IMR-90 (cell line): ENCODE data around the gene AANAT. TPM values are rescaled to one million over a fixed set of nuclear protein-coding genes. Genes with fewer than 3 reads are reported as not detected.

Experiments used
- ATAC-seq: fragments of 200-7000 bp; cut with Tn5 transposase; 2 replicates; pipeline ENCODE4 v1.9.1; 2020; ENCODE audit warnings: low read depth, mild to moderate bottlenecking, moderate library complexity
- BruUV-seq: library from RNA; stranded (reverse); fragments of 400-500 nt; replicated peaks from 2 replicates; lab custom pipeline; 2021; lab: Mats Ljungman, UMichigan
- CTCF ChIA-PET: fragments of 300-600 bp; formaldehyde crosslinking; extraction: SDS; loops from one replicate; lab custom pipeline; 2021; ENCODE audit warnings: antibody characterized with exemption; lab: Yijun Ruan, JAX
- POLR2A ChIA-PET: fragments of 300-600 bp; sonication (Branson Sonifier 250); formaldehyde crosslinking; loops from one replicate; lab custom pipeline; 2022; ENCODE audit warnings: antibody characterized with exemption; ENCODE audit not compliant: unreplicated experiment; lab: Charles Lee
- DNase-seq: peaks from one replicate; pipeline ENCODE4 v3.0.0; 2013
- H2AFZ ChIP-seq: replicated peaks from 2 replicates; pipeline ENCODE3; 2013; ENCODE audit warnings: low read length, mild to moderate bottlenecking; ENCODE audit not compliant: poor library complexity
- H2AK5ac ChIP-seq: 2 replicates; pipeline ENCODE4 v1.6.1; 2013; ENCODE audit warnings: low read depth, low read length, inconsistent platforms
- H2AK9ac ChIP-seq: replicated peaks from 2 replicates; pipeline ENCODE3; 2013; ENCODE audit warnings: mild to moderate bottlenecking, low read depth, low read length, moderate library complexity; ENCODE audit not compliant: poor library complexity
- H2BK120ac ChIP-seq: 2 replicates; pipeline ENCODE4 v1.6.1; 2013; ENCODE audit warnings: low read depth, low read length, inconsistent platforms
- H2BK15ac ChIP-seq: 3 replicates; pipeline ENCODE4 v1.6.1; 2013; ENCODE audit warnings: low read depth, low read length, inconsistent platforms
- H2BK20ac ChIP-seq: 2 replicates; pipeline ENCODE4 v1.6.1; 2013; ENCODE audit warnings: low read depth, mild to moderate bottlenecking, inconsistent platforms, low read length, moderate library complexity
- H2BK5ac ChIP-seq: 2 replicates; pipeline ENCODE4 v1.6.1; 2013; ENCODE audit warnings: mild to moderate bottlenecking, low read depth, low read length, inconsistent platforms; ENCODE audit not compliant: poor library complexity, severe bottlenecking
- H3K14ac ChIP-seq: replicated peaks from 2 replicates; pipeline ENCODE4 v1.6.1; 2013; ENCODE audit warnings: low read depth, low read length, inconsistent platforms
- H3K18ac ChIP-seq: 2 replicates; pipeline ENCODE4 v1.6.1; 2013; ENCODE audit warnings: low read depth, low read length, control low read depth
- H3K23ac ChIP-seq: 2 replicates; pipeline ENCODE4 v1.6.1; 2013; ENCODE audit warnings: low read depth, low read length, inconsistent platforms
- H3K27ac ChIP-seq: 2 replicates; pipeline ENCODE4 v1.5.1; 2013; ENCODE audit warnings: mild to moderate bottlenecking, control low read depth, low read length; ENCODE audit not compliant: insufficient read depth
- H3K27me3 ChIP-seq: 2 replicates; pipeline ENCODE4 v1.6.1; 2013; ENCODE audit warnings: low read length; ENCODE audit not compliant: control insufficient read depth, insufficient read depth
- H3K36me3 ChIP-seq: 2 replicates; pipeline ENCODE4 v1.6.1; 2013; ENCODE audit warnings: low read length, mixed read lengths; ENCODE audit not compliant: control insufficient read depth, insufficient read depth
- H3K4ac ChIP-seq: 2 replicates; pipeline ENCODE4 v1.6.1; 2013; ENCODE audit warnings: low read depth, low read length, inconsistent platforms
- H3K4me1 ChIP-seq: 2 replicates; pipeline ENCODE4 v1.6.1; 2013; ENCODE audit warnings: low read length, mixed read lengths; ENCODE audit not compliant: control insufficient read depth, insufficient read depth
- H3K4me2 ChIP-seq: 2 replicates; pipeline ENCODE4 v1.6.1; 2013; ENCODE audit warnings: low read depth, mild to moderate bottlenecking, control low read depth, low read length, moderate library complexity
- H3K4me3 ChIP-seq: 2 replicates; pipeline ENCODE4 v1.5.1; 2013; ENCODE audit warnings: low read depth, mild to moderate bottlenecking, control low read depth, low read length, moderate library complexity; ENCODE audit not compliant: insufficient read depth
- H3K56ac ChIP-seq: 2 replicates; pipeline ENCODE4 v1.6.1; 2013; ENCODE audit warnings: low read length, inconsistent platforms; ENCODE audit not compliant: insufficient read depth; ENCODE audit errors: extremely low read depth
- H3K79me1 ChIP-seq, 2 experiments: 2 replicates each; pipeline ENCODE4 v1.6.1; 2013; ENCODE audit warnings: low read length in 2 of 2, inconsistent platforms in 1 of 2, low read depth in 1 of 2
- H3K9ac ChIP-seq: 2 replicates; pipeline ENCODE4 v1.6.1; 2013; ENCODE audit warnings: low read depth, low read length, control low read depth
- H3K9me1 ChIP-seq: 2 replicates; pipeline ENCODE4 v1.6.1; 2013; ENCODE audit warnings: low read length, inconsistent platforms; ENCODE audit not compliant: insufficient read depth
- H3K9me3 ChIP-seq: 2 replicates; pipeline ENCODE4 v1.6.1; 2013; ENCODE audit warnings: low read length; ENCODE audit not compliant: control insufficient read depth, insufficient read depth
- H4K20me1 ChIP-seq: 2 replicates; pipeline ENCODE4 v1.6.1; 2013; ENCODE audit warnings: low read length, inconsistent platforms; ENCODE audit not compliant: insufficient read depth
- H4K5ac ChIP-seq: 2 replicates; pipeline ENCODE4 v1.6.1; 2013; ENCODE audit warnings: mild to moderate bottlenecking, low read depth, low read length, control low read depth
- H4K8ac ChIP-seq, 2 experiments: 2 replicates each; pipeline ENCODE4 v1.6.1; 2013; ENCODE audit warnings: low read depth in 2 of 2, low read length in 2 of 2, control low read depth in 1 of 2, inconsistent platforms in 1 of 2
- H4K91ac ChIP-seq: 2 replicates; pipeline ENCODE4 v1.6.1; 2013; ENCODE audit warnings: low read depth, low read length, inconsistent platforms; ENCODE audit not compliant: insufficient read depth
- BHLHE40 ChIP-seq: fragments of 150-350 bp; IDR thresholded peaks from 2 replicates; pipeline ENCODE4 v1.6.1; 2016; ENCODE audit warnings: mild to moderate bottlenecking, low read depth, low read length
- CEBPB ChIP-seq: IDR thresholded peaks from 2 replicates; pipeline ENCODE4 v1.6.1; 2012; ENCODE audit warnings: low read depth, low read length, improper control_type of control experiment
- MAFK ChIP-seq: IDR thresholded peaks from 2 replicates; pipeline ENCODE4 v1.6.1; 2012; ENCODE audit warnings: low read depth, low read length, improper control_type of control experiment
- MXI1 ChIP-seq: IDR thresholded peaks from 2 replicates; pipeline ENCODE4 v1.6.1; 2012; ENCODE audit warnings: low read depth, mild to moderate bottlenecking, low read length, moderate library complexity, borderline replicate concordance
- NFE2L2 ChIP-seq: fragments of 150-350 bp; IDR thresholded peaks from 2 replicates; pipeline ENCODE4 v1.6.1; 2016; ENCODE audit warnings: low read depth, mild to moderate bottlenecking, low read length
- POLR2A ChIP-seq: IDR thresholded peaks from 2 replicates; pipeline ENCODE4 v1.6.1; 2012; ENCODE audit warnings: mild to moderate bottlenecking, low read depth, low read length
- WGBS, 2 experiments: methylation state at CpG; one replicate each; pipeline versions ENCODE4 v1.1.5 to v1.1.7; 2013; ENCODE audit warnings: missing lambda C conversion rate in 2 of 2; ENCODE audit not compliant: insufficient read length in 1 of 2; ENCODE audit errors: extremely low coverage in 2 of 2; 5-methylcytosine and 5-hydroxymethylcytosine counted together
- dilution Hi-C: fragments of 300-500 bp; cut with HindIII; formaldehyde crosslinking; loops from one replicate; pipeline ENCODE4 v1.14.3; 2018; ENCODE audit warnings: low sequenced_read_pairs; ENCODE audit not compliant: unreplicated experiment
- in situ Hi-C: fragments of 300-500 bp; cut with MboI; formaldehyde crosslinking; loops from 3 replicates; pipeline ENCODE4 v1.14.3; 2019; ENCODE audit warnings: low sequenced_read_pairs, inconsistent platforms, mixed read lengths
- intact Hi-C: fragments of 100-400 bp; cut with micrococcal nuclease; formaldehyde crosslinking; loops from 2 replicates; pipeline ENCODE4 v1.10.0; 2022
- polyA plus RNA-seq, 3 experiments: library from polyadenylated mRNA; depleted of rRNA; stranded (reverse); fragments of >200 nt; gene quantifications; 2 replicates each; pipeline ENCODE4 v1.2.3, GENCODE V29; 2012; ENCODE audit warnings: low replicate concordance in 1 of 3
- total RNA-seq: library from RNA; depleted of rRNA; stranded (reverse); fragments of >200 nt; gene quantifications from 2 replicates; pipeline ENCODE4 v1.2.3, GENCODE V29; 2012
- TF ChIP-seq, protein P1 (sequence below): conservative IDR thresholded peaks from 2 replicates; pipeline ENCODE4 v1.5.1; 2012; ENCODE audit warnings: mild to moderate bottlenecking, low read depth, low read length, improper control_type of control experiment
- TF ChIP-seq, protein P2 (sequence below): fragments of 150-350 bp; IDR thresholded peaks from 2 replicates; pipeline ENCODE4 v1.6.1; 2016; ENCODE audit warnings: low read depth, mild to moderate bottlenecking, low read length, moderate library complexity, borderline replicate concordance
- TF ChIP-seq, protein P3 (sequence below): fragments of 150-350 bp; IDR thresholded peaks from 2 replicates; pipeline ENCODE4 v1.6.1; 2017; ENCODE audit warnings: mild to moderate bottlenecking, antibody characterized with exemption, low read length, low read depth

AANAT gene
- total and polyA plus RNA-seq, 2 of the 4 experiments (the other 2 are of a cell fraction): 0.21 TPM; not detected in 1

DNA sequence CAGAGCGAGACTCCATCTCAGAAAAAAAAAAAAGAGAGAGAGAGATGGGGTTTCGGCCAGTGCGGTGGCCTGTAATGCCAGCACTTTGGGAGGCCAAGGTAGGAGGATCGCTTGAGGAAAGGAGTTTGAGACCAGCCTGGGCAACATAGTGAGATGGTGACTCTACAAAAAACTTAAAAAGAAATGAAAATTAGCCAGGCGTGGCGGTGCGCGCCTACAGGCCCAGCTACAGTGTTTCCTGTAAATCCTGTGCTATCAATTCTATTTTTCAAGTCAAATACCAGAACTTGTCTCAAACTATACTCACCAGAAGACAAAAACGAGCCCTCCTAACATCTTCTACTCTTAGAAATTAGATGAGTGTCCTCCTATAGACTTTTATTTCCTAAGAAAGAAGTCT, 33.7 kb upstream of the AANAT start:
- no peak for ATAC-seq
- POLR2A ChIA-PET: no interaction called here
- H4K20me1 ChIP-seq: peaks cover 78% of the 10 kb centered on the region

More for the DNA sequence above, 33.7 kb upstream of the AANAT start:
- Histone ChIP-seq H2BK20ac (no peak overlapping the region), H4K91ac (no peak overlapping the region), H2AK5ac (no peak overlapping the region), H3K27me3 (no peaks in the 10 kb centered on the region), H3K4ac (no peak overlapping the region), H2BK15ac (no peak overlapping the region), H2BK5ac (no peak overlapping the region), H4K5ac (no peak overlapping the region), H3K9ac (no peak overlapping the region), H2AFZ (no peak overlapping the region), H3K4me1 (peaks cover 17% of the 10 kb centered on the region), H4K8ac (no peak overlapping the region), H3K4me3 (no peak overlapping the region), H3K9me1 (peaks cover 30% of the 10 kb centered on the region), H3K14ac (no peak overlapping the region), H3K79me1 (peaks cover 45 to 84% of the 10 kb centered on the region in 2 experiments), H3K23ac (no peak overlapping the region), H3K27ac (no peak overlapping the region), H3K4me2 (no peak overlapping the region), H3K36me3 (peaks cover 4% of the 10 kb centered on the region; the same call in 1 of the 2 replicates), H2BK120ac (no peak overlapping the region), H3K56ac (no peak overlapping the region), H3K9me3 (no peaks in the 10 kb centered on the region), H2AK9ac (no peak overlapping the region), H3K18ac (no peak overlapping the region)
- TF ChIP-seq CEBPB (no peak), MAFK (no peak), NFE2L2 (no peak), POLR2A (no peak), BHLHE40 (no peak), MXI1 (no peak)
- TF ChIP-seq, protein P1, sequence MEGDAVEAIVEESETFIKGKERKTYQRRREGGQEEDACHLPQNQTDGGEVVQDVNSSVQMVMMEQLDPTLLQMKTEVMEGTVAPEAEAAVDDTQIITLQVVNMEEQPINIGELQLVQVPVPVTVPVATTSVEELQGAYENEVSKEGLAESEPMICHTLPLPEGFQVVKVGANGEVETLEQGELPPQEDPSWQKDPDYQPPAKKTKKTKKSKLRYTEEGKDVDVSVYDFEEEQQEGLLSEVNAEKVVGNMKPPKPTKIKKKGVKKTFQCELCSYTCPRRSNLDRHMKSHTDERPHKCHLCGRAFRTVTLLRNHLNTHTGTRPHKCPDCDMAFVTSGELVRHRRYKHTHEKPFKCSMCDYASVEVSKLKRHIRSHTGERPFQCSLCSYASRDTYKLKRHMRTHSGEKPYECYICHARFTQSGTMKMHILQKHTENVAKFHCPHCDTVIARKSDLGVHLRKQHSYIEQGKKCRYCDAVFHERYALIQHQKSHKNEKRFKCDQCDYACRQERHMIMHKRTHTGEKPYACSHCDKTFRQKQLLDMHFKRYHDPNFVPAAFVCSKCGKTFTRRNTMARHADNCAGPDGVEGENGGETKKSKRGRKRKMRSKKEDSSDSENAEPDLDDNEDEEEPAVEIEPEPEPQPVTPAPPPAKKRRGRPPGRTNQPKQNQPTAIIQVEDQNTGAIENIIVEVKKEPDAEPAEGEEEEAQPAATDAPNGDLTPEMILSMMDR: no peak
- TF ChIP-seq, protein P2, sequence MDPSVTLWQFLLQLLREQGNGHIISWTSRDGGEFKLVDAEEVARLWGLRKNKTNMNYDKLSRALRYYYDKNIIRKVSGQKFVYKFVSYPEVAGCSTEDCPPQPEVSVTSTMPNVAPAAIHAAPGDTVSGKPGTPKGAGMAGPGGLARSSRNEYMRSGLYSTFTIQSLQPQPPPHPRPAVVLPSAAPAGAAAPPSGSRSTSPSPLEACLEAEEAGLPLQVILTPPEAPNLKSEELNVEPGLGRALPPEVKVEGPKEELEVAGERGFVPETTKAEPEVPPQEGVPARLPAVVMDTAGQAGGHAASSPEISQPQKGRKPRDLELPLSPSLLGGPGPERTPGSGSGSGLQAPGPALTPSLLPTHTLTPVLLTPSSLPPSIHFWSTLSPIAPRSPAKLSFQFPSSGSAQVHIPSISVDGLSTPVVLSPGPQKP: no peak
- TF ChIP-seq, protein P3, sequence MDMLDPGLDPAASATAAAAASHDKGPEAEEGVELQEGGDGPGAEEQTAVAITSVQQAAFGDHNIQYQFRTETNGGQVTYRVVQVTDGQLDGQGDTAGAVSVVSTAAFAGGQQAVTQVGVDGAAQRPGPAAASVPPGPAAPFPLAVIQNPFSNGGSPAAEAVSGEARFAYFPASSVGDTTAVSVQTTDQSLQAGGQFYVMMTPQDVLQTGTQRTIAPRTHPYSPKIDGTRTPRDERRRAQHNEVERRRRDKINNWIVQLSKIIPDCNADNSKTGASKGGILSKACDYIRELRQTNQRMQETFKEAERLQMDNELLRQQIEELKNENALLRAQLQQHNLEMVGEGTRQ: no peak
- in situ Hi-C loops (no loop called here), dilution Hi-C loops (no loop called here), intact Hi-C loops (no loop called here)
- CTCF ChIA-PET: no interaction called here
- WGBS, 2 experiments: 97% methylated on average over 5 of the region's 9 CpGs; no CpG with 5 or more reads in 1 of the 2 experiments
- DNase-seq: no peak
- no TSS peak for BruUV-seq
